Left renal pelvis (tissue), 4 donors: ENCODE results near the gene SORL1-AS1. TPM values are rescaled to one million over a fixed set of nuclear protein-coding genes. Genes with fewer than 3 reads are reported as not detected.

Source experiments
- DNase-seq, 4 donors: peaks; one replicate each; pipeline ENCODE4 v3.0.0-alpha.2; 2013; ENCODE audit warnings: low read depth in 4 of 4, low spot score in 3 of 4
- polyA plus RNA-seq, 4 donors: library from polyadenylated mRNA; unstranded; fragments of 120-200 nt; gene quantifications; one replicate each; pipeline ENCODE4 v1.2.1, GENCODE V29; 2013; ENCODE audit not compliant: insufficient read length in 4 of 4

The SORL1-AS1 gene

GRCh38 chr11:121406291-121406690 is 46.5 kb downstream of the SORL1-AS1 start:
- DNase-seq, result no peak

GRCh38 chr11:121405646-121406045 is 47.1 kb downstream of the SORL1-AS1 start:
- no peak for DNase-seq

- DNase-seq, result no peak
Observed at GRCh38 chr11:121394785-121395184, 58.0 kb downstream of the SORL1-AS1 start.

GRCh38 chr11:121393855-121394254 is 58.9 kb downstream of the SORL1-AS1 start:
- no peak for DNase-seq

DNA sequence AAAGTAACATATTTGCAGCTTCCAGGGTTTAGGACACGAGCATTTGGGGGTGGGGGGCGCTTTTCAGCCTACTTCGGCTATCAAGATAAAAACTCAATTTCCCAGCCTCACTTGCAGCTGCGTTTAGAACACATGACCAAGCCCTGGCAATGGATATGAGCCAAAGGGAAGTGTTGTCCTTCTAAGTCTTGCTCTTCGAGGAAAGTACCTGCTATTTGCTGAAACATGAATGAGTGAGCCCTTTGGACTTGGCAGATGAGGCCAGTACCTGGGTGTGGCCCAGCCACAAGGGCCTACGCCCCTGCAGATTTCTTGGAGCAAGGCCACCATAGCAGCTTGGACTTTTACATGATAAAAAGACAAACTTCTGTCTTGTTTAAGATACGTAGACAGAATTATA is 60.9 kb downstream of the SORL1-AS1 start:
- DNase-seq, result no peak

DNA sequence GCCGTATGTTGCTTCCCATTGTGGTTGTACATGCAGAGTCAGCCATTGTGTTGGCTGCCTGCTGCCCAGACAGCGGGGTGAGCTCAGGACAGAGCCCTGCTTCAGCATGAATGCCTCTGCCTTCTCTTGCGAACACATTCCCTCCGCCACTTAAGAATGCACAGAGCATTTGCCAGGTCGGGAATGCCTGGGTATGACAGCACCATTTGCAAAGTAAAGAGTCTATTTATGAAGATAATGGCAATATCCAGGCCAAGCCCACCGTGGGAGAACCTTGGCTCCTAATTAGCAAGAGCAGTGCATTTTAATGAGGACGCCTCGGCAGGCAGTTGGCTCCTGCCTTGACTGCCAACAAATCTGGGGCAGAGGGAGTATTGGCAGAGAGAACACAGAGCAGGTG is 63.1 kb downstream of the SORL1-AS1 start:
- no peak for DNase-seq

Other genes starting within 250 kb of the SORL1-AS1 start
- 10 to 100 TPM; 46.4 to 82.8 (median 57.1) TPM for gene SC5D, start 160.2 kb downstream of the SORL1-AS1 start, polyA plus RNA-seq
- gene SORL1, start 653 bp downstream of the SORL1-AS1 start, polyA plus RNA-seq, result 10 to 100 TPM in 3 of 4 donors, 1 to 10 TPM in 1; 3.6 to 57.3 (median 37.8) TPM